Stimulated activated CD4-positive, alpha-beta T cell treated with anti-CD3 and anti-CD28 coated beads, Interleukin-2, amount 100 ng/mL, for 24 hours (primary cell): Measurements from ENCODE around the gene IL12B.
"Not testable (repeated sequence)": the region's sequence is repeated elsewhere in the genome, so short reads cannot be mapped to it uniquely, and the experiment has no call there.

Source experiments
- DNase-seq, 2 donors: peaks; one replicate each; pipeline ENCODE4 v3.0.0-alpha.2; 2020

Gene IL12B

GRCh38 chr5:159290741-159291140, 39.5 kb downstream of the IL12B start:
- no peak for DNase-seq

- DNase-seq: no peak
Measured at GRCh38 chr5:159286420-159287035, 43.8 kb downstream of the IL12B start.

DNA sequence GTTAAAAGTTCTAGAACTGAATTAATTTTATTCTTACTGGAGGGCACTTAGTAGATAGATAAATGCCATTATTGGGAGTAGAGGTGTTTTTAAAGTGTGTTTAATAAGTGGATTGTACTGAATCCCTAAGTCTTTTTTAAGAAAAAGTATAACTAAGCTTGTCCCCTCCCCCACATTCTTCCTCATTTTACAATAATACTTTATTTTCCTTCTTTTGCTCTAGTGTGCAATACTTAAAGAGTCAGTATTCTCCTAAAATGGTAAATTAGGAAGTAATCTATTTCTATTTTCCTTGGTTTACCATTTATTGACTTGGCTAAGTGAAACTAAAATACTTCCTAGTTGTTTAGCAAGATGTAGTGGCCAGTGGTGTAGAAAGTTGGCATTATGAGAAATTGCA, 55.6 kb downstream of the IL12B start:
- no peak for DNase-seq

DNA sequence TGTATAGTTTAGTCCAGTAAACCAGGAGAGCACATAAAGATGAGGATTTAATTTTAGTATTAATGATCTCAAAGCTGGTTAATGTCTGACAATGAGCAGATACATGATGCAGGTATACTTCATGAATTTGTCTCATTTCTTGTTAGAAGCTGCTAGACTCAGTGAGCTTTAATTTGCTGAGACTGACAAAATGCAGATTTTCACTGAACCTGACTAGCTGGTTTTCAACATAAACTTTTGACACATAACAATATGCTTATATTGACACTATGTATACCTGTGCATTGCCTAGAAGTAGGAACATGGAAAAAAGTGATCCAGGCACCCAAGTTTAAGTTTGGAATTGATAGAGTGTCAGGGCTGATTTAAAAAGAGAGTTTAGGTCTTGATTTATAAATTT, 56.4 kb downstream of the IL12B start:
- no peak for DNase-seq

GRCh38 chr5:159269723-159270122, 60.6 kb downstream of the IL12B start:
- no peak for DNase-seq

GRCh38 chr5:159266764-159267163, 63.5 kb downstream of the IL12B start:
- DNase-seq: not testable (repeated sequence)
